GM12878 (cell line): Measurements from ENCODE around the gene TMEM50B. TPM values are rescaled to one million over a fixed set of nuclear protein-coding genes. Genes with fewer than 3 reads are reported as not detected.
A peak's percentile ranks its signal among the peaks of the same experiment; 100 is the strongest.

Source experiments
- ATAC-seq: fragments of 200-7000 bp; cut with Tn5 transposase; 3 replicates; pipeline ENCODE4 v1.9.1; 2020; ENCODE audit warnings: mild to moderate bottlenecking, moderate library complexity
- BruUV-seq: library from RNA; stranded (reverse); fragments of 400-500 nt; replicated peaks from 2 replicates; lab custom pipeline; 2021; lab: Mats Ljungman, UMichigan
- CTCF ChIA-PET: fragments of 300-600 bp; sonication (Branson Sonifier 250); formaldehyde crosslinking; extraction: SDS; loops from one replicate; lab custom pipeline; 2021; ENCODE audit warnings: inconsistent platforms; lab: Yijun Ruan, JAX
- POLR2A ChIA-PET: fragments of 350-600 bp; formaldehyde crosslinking; extraction: SDS; loops from one replicate; lab custom pipeline; 2021; ENCODE audit warnings: inconsistent platforms; lab: Charles Lee
- RAD21 ChIA-PET: fragments of 300-600 bp; sonication (Branson Sonifier 250); formaldehyde crosslinking; loops from one replicate; lab custom pipeline; 2023; ENCODE audit warnings: antibody characterized with exemption; ENCODE audit not compliant: unreplicated experiment; lab: Charles Lee
- SMC1A ChIA-PET: fragments of 300-600 bp; sonication (Branson Sonifier 250); formaldehyde crosslinking; loops from one replicate; lab custom pipeline; 2023; ENCODE audit not compliant: unreplicated experiment, uncharacterized antibody; lab: Charles Lee
- DNase-seq: peaks from one replicate; pipeline ENCODE4 v3.0.0-alpha.2; 2011; ENCODE audit warnings: low read depth, low spot score
- FAIRE-seq: peaks from 3 replicates; lab custom pipeline; 2011; peaks lifted over from hg19 to GRCh38; lab: Jason Lieb, UNC
- H2AFZ ChIP-seq: 2 replicates; pipeline ENCODE4 v1.6.0; 2011; ENCODE audit warnings: low read depth, low read length, control low read depth; ENCODE audit not compliant: control insufficient read depth
- H3K27ac ChIP-seq: 2 replicates; pipeline ENCODE4 v1.5.1; 2011; ENCODE audit warnings: control low read depth; ENCODE audit not compliant: control insufficient read depth, insufficient read depth
- H3K27me3 ChIP-seq, 2 experiments: replicated peaks in 1 of 2; 2 replicates each; pipeline versions ENCODE4 v1.6.0 to v1.6.1; 2011; ENCODE audit warnings: low read length in 1 of 2; ENCODE audit not compliant: control insufficient read depth in 2 of 2, insufficient read depth in 2 of 2
- H3K36me3 ChIP-seq, 2 experiments: 2 replicates each; pipeline ENCODE4 v1.5.1; 2011; ENCODE audit warnings: low read length in 1 of 2; ENCODE audit not compliant: control insufficient read depth in 2 of 2, insufficient read depth in 2 of 2
- H3K4me1 ChIP-seq: 2 replicates; pipeline ENCODE4 v1.6.1; 2011; ENCODE audit warnings: mild to moderate bottlenecking, low read length, moderate library complexity, mixed read lengths; ENCODE audit not compliant: control insufficient read depth, insufficient read depth
- H3K4me2 ChIP-seq: 2 replicates; pipeline ENCODE4 v1.6.0; 2011; ENCODE audit warnings: control low read depth; ENCODE audit not compliant: control insufficient read depth, insufficient read depth
- H3K4me3 ChIP-seq: fragments of 200-600 bp; sonication (generic); 2 replicates; pipeline ENCODE4 v1.5.1; 2016
- H3K79me2 ChIP-seq: 2 replicates; pipeline ENCODE4 v1.6.0; 2011; ENCODE audit warnings: low read length; ENCODE audit not compliant: control insufficient read depth, insufficient read depth
- H3K9ac ChIP-seq: 2 replicates; pipeline ENCODE4 v1.8.0; 2011; ENCODE audit warnings: low read length, control low read depth, mixed read lengths; ENCODE audit not compliant: control insufficient read depth, insufficient read depth
- H3K9me3 ChIP-seq: replicated peaks from 3 replicates; pipeline ENCODE4 v1.5.1; 2011; ENCODE audit warnings: mild to moderate bottlenecking, low read length; ENCODE audit not compliant: control insufficient read depth, insufficient read depth
- H4K20me1 ChIP-seq: 2 replicates; pipeline ENCODE4 v1.6.0; 2011; ENCODE audit not compliant: control insufficient read depth, insufficient read depth
- GABPA ChIP-seq: IDR thresholded peaks from 2 replicates; pipeline ENCODE4 v1.6.1; 2014; ENCODE audit warnings: antibody characterized with exemption, low read depth, mild to moderate bottlenecking, inconsistent platforms
- KDM1A ChIP-seq: fragments of 200-600 bp; sonication (generic); IDR thresholded peaks from 2 replicates; pipeline ENCODE4 v1.6.1; 2016; ENCODE audit warnings: borderline replicate concordance
- KLF5 ChIP-seq: fragments of 450-650 bp; IDR thresholded peaks from 2 replicates; pipeline ENCODE4 v1.6.1; 2014; ENCODE audit warnings: mild to moderate bottlenecking; ENCODE audit not compliant: partially characterized antibody
- MXI1 ChIP-seq: fragments of 150-350 bp; IDR thresholded peaks from 2 replicates; pipeline ENCODE4 v1.6.1; 2011; ENCODE audit warnings: low read depth, mild to moderate bottlenecking, inconsistent platforms, low read length, improper control_type of control experiment
- POLR2AphosphoS5 ChIP-seq: IDR thresholded peaks from 2 replicates; pipeline ENCODE4 v1.6.1; 2011; ENCODE audit warnings: mild to moderate bottlenecking, low read length, inconsistent platforms
- RELA ChIP-seq: fragments of 450-650 bp; IDR thresholded peaks from 2 replicates; pipeline ENCODE4 v1.8.0; 2014; ENCODE audit warnings: borderline replicate concordance; ENCODE audit not compliant: partially characterized antibody
- RUNX3 ChIP-seq: IDR thresholded peaks from 2 replicates; pipeline ENCODE4 v1.6.1; 2012; ENCODE audit warnings: low read length, inconsistent platforms
- WGBS: methylation state at CpG from one replicate; pipeline ENCODE4 v1.1.6; 2016; ENCODE audit warnings: low lambda C conversion rate; ENCODE audit not compliant: insufficient replicate concordance, insufficient coverage; ENCODE audit errors: missing lambda C conversion rate; 5-methylcytosine and 5-hydroxymethylcytosine counted together
- in situ Hi-C: fragments of 300-500 bp; cut with MboI; formaldehyde crosslinking; loops from 9 replicates; pipeline ENCODE4 v1.14.3; 2018; ENCODE audit warnings: mixed read lengths
- intact Hi-C: fragments of 100-400 bp; cut with micrococcal nuclease; formaldehyde crosslinking; loops from one replicate; pipeline ENCODE4 v1.14.2; 2022; ENCODE audit not compliant: unreplicated experiment
- polyA plus RNA-seq, 11 experiments: library from polyadenylated mRNA; depleted of rRNA in 4 of 11; unstranded in 6 of 11; stranded (reverse) in 5 of 11; fragments of >200 nt; fragmentation: Nextera tagmentation in 4 of 11; fragmentation: Illumina TruSeq in 1 of 11; extraction: Ambion mirVana in 4 of 11; extraction: Trizol in 1 of 11; gene quantifications; 1 replicate in 1 of 11; 2 replicates in 10 of 11; pipeline versions ENCODE4 v1.2.1 to v1.2.3, GENCODE V29; 2011 to 2016; ENCODE audit warnings: inconsistent platforms in 2 of 11, missing spikeins in 2 of 11, low read depth in 1 of 11
- total RNA-seq, 4 experiments: library from RNA; depleted of rRNA in 3 of 4; stranded (reverse); fragments of >200 nt in 3 of 4; fragmentation: Illumina TruSeq in 1 of 4; extraction: Trizol in 1 of 4; gene quantifications; 2 replicates each; pipeline versions ENCODE4 v1.2.1 to v1.2.3, GENCODE V29; 2013 to 2021
- TF ChIP-seq, protein P1 (sequence below): fragments of 450-650 bp; conservative IDR thresholded peaks from 2 replicates; pipeline ENCODE4 v1.6.1; 2017; ENCODE audit warnings: mild to moderate bottlenecking, moderate library complexity
- TF ChIP-seq, protein P2 (sequence below): IDR thresholded peaks from 2 replicates; pipeline ENCODE4 v1.6.1; 2012; ENCODE audit warnings: mild to moderate bottlenecking, low read depth, low read length
- TF ChIP-seq, protein P3 (sequence below): IDR thresholded peaks from 2 replicates; pipeline ENCODE4 v1.6.1; 2012; ENCODE audit warnings: improper control_type of control experiment, low read depth, low read length; ENCODE audit not compliant: insufficient replicate concordance

Gene TMEM50B
- total and polyA plus RNA-seq, 10 of the 15 experiments (the other 5 are each of a cell fraction or from before 2014, with no cell fraction given) = 12.1 to 42.1 (median 18.2) TPM

DNA sequence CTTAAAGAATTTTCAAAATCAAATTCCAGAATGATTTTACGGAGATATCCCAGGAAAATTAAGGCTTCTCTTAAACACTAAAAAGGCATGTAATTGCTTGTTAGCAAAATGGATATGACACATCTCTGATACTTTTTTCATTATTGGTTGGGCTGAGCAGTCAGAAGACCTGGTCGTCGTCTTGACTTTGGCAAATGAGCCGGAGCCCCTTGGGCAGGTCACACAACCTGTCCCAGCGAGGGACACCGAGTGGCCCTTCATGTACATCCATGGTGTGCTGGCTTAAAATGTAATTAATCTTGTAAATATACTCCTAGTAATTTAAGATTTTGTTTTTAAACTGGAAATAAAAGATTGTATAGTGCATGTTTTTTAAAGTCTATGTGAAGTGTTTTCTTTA is 42.6 kb downstream of the TMEM50B start (continued):
- TF ChIP-seq, protein P1, sequence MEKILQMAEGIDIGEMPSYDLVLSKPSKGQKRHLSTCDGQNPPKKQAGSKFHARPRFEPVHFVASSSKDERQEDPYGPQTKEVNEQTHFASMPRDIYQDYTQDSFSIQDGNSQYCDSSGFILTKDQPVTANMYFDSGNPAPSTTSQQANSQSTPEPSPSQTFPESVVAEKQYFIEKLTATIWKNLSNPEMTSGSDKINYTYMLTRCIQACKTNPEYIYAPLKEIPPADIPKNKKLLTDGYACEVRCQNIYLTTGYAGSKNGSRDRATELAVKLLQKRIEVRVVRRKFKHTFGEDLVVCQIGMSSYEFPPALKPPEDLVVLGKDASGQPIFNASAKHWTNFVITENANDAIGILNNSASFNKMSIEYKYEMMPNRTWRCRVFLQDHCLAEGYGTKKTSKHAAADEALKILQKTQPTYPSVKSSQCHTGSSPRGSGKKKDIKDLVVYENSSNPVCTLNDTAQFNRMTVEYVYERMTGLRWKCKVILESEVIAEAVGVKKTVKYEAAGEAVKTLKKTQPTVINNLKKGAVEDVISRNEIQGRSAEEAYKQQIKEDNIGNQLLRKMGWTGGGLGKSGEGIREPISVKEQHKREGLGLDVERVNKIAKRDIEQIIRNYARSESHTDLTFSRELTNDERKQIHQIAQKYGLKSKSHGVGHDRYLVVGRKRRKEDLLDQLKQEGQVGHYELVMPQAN = no peak

DNA sequence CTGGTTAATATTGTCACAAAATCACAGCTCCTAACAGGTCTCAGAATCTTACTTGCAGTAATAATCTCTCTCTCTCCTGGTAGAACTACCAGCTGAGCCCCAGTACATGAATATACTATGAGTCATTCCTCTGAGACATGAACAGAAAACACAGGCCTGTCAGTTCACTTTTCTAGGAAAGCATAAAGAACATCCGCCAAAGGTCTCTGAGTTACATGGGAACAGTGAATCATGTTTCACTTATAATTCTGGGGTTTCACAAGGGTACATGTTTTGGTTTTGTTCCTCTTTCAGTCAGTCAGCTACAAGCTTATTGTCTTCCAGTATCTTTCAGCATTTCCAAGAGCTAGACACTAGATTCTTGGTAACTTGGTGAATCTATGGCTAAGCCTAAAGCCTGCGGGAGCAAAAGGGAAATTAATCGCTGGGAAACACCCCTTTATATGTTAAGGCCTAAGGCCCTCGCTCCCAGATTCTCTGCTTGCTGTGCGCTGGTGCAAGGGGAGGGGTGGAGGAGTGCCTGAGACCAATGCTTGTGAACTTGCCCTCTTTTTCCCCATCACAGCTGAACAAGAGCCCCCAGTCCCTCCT is 44.9 kb downstream of the TMEM50B start:
- Histone ChIP-seq H4K20me1 (no peaks in the 10 kb centered on the region), H2AFZ (no peak overlapping the region), H3K27ac (peak overlapping the region; percentile 92), H3K4me2 (peak overlapping the region; percentile 49), H3K9ac (peak overlapping the region; percentile 78), H3K4me3 (no peak overlapping the region), H3K9me3 (no peaks in the 10 kb centered on the region), H3K27me3 (no peaks in the 10 kb centered on the region), H3K36me3 (peaks cover 19 to 42% of the 10 kb centered on the region in 2 experiments), H3K79me2 (no peaks in the 10 kb centered on the region; the same call in 1 of the 2 replicates), H3K4me1 (peaks cover 41% of the 10 kb centered on the region)
- DNase-seq (peak; percentile 99), ATAC-seq (peak; percentile 89), FAIRE-seq (peak; percentile 95)
- SMC1A ChIA-PET = interaction anchor here (0.6 to 6.8 kb wide), 24 partner anchors 10 to 238 kb away, joined by 3 to 43 read pairs (median 6); partner anchors contain the start of genes IFNAR1, IFNGR2 and IL10RB
- 0% methylated on average over 5 of the region's 5 CpGs for WGBS
- RAD21 ChIA-PET = interaction anchor here (0.6 to 5.2 kb wide), 20 partner anchors 8 to 753 kb away, joined by 3 to 69 read pairs (median 6); partner anchors contain the start of genes IFNAR1, IL10RB and TMEM50B
- BruUV-seq = TSS peak; percentile 35
- in situ Hi-C loops (no loop called here), intact Hi-C loops (loop anchor here (1.0 to 2.0 kb wide), 3 partner anchors 7 to 52 kb away; no protein-coding TSS in a partner anchor)
- POLR2A ChIA-PET = interaction anchor here (0.6 to 2.3 kb wide), 14 partner anchors 7 to 232 kb away, joined by 3 to 23 read pairs (median 6); partner anchors contain the start of genes IFNAR1 and IL10RB
- CTCF ChIA-PET = interaction anchor here (0.6 to 2.6 kb wide), 18 partner anchors 8 to 238 kb away, joined by 3 to 19 read pairs (median 5); no protein-coding TSS in a partner anchor
- TF ChIP-seq, protein P2, sequence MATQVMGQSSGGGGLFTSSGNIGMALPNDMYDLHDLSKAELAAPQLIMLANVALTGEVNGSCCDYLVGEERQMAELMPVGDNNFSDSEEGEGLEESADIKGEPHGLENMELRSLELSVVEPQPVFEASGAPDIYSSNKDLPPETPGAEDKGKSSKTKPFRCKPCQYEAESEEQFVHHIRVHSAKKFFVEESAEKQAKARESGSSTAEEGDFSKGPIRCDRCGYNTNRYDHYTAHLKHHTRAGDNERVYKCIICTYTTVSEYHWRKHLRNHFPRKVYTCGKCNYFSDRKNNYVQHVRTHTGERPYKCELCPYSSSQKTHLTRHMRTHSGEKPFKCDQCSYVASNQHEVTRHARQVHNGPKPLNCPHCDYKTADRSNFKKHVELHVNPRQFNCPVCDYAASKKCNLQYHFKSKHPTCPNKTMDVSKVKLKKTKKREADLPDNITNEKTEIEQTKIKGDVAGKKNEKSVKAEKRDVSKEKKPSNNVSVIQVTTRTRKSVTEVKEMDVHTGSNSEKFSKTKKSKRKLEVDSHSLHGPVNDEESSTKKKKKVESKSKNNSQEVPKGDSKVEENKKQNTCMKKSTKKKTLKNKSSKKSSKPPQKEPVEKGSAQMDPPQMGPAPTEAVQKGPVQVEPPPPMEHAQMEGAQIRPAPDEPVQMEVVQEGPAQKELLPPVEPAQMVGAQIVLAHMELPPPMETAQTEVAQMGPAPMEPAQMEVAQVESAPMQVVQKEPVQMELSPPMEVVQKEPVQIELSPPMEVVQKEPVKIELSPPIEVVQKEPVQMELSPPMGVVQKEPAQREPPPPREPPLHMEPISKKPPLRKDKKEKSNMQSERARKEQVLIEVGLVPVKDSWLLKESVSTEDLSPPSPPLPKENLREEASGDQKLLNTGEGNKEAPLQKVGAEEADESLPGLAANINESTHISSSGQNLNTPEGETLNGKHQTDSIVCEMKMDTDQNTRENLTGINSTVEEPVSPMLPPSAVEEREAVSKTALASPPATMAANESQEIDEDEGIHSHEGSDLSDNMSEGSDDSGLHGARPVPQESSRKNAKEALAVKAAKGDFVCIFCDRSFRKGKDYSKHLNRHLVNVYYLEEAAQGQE = no peak
- TF ChIP-seq KLF5 (peak; percentile 29), RUNX3 (peak; percentile 71), RELA (no peak), POLR2AphosphoS5 (0 out of 2 replicates have a peak, but pooled peaks have one; percentile 43), GABPA (no peak), KDM1A (no peak), MXI1 (peak; percentile 68)
- TF ChIP-seq, protein P3, sequence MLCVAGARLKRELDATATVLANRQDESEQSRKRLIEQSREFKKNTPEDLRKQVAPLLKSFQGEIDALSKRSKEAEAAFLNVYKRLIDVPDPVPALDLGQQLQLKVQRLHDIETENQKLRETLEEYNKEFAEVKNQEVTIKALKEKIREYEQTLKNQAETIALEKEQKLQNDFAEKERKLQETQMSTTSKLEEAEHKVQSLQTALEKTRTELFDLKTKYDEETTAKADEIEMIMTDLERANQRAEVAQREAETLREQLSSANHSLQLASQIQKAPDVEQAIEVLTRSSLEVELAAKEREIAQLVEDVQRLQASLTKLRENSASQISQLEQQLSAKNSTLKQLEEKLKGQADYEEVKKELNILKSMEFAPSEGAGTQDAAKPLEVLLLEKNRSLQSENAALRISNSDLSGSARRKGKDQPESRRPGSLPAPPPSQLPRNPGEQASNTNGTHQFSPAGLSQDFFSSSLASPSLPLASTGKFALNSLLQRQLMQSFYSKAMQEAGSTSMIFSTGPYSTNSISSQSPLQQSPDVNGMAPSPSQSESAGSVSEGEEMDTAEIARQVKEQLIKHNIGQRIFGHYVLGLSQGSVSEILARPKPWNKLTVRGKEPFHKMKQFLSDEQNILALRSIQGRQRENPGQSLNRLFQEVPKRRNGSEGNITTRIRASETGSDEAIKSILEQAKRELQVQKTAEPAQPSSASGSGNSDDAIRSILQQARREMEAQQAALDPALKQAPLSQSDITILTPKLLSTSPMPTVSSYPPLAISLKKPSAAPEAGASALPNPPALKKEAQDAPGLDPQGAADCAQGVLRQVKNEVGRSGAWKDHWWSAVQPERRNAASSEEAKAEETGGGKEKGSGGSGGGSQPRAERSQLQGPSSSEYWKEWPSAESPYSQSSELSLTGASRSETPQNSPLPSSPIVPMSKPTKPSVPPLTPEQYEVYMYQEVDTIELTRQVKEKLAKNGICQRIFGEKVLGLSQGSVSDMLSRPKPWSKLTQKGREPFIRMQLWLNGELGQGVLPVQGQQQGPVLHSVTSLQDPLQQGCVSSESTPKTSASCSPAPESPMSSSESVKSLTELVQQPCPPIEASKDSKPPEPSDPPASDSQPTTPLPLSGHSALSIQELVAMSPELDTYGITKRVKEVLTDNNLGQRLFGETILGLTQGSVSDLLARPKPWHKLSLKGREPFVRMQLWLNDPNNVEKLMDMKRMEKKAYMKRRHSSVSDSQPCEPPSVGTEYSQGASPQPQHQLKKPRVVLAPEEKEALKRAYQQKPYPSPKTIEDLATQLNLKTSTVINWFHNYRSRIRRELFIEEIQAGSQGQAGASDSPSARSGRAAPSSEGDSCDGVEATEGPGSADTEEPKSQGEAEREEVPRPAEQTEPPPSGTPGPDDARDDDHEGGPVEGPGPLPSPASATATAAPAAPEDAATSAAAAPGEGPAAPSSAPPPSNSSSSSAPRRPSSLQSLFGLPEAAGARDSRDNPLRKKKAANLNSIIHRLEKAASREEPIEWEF = peak; percentile 98
